HG03139 (cell line): ENCODE results near the gene PSD.
A peak's percentile ranks its signal among the peaks of the same experiment; 100 is the strongest.

Source experiments
- ATAC-seq: cut with Tn5 transposase; IDR thresholded peaks from one replicate; pipeline ENCODE4 v1.9.1; 2021; ENCODE audit not compliant: unreplicated experiment

Gene PSD

DNA sequence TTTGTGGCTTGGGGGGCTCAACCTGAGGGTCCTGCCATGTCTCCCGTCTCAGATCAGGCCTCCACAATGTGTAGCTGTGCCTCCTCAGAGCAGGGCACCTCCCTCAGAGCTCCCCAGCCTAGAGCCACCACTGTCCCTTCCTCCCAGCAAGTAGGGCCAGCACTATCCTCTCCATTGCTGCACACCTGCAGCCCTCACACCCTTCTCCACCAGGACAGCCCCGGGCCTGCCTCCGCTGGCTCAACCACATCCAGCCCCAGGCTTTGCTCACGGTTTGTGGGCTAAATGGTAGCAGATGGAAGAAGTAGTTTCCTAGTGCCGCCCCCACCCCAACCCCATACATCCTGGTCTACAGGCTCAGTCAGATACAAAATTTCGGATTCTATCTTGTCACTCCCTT, 13.0 kb downstream of the PSD start:
- ATAC-seq = no peak

DNA sequence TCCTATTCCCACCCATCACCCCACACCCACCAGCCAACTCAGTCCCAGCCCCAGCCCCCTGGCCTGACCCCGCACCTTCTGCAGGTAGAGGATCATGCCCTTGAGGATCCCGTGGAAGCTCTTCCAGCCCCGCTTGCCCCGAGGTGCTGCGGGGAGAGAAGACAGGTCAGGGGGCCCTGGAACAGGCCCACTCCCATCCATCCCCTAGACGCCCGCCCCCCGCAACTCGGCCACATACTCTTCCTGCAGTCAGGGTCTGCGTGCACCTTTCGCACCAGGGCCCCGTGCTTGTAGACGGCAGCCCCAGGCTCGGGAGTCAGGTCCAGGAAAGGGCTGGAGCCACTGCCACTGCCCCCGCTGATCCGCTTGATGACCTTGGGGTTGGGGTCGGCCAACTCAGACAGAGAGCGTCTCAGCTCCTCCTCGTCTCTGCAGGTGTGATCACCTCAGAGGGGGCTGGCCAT, 13.4 kb downstream of the PSD start:
- ATAC-seq = no peak

DNA sequence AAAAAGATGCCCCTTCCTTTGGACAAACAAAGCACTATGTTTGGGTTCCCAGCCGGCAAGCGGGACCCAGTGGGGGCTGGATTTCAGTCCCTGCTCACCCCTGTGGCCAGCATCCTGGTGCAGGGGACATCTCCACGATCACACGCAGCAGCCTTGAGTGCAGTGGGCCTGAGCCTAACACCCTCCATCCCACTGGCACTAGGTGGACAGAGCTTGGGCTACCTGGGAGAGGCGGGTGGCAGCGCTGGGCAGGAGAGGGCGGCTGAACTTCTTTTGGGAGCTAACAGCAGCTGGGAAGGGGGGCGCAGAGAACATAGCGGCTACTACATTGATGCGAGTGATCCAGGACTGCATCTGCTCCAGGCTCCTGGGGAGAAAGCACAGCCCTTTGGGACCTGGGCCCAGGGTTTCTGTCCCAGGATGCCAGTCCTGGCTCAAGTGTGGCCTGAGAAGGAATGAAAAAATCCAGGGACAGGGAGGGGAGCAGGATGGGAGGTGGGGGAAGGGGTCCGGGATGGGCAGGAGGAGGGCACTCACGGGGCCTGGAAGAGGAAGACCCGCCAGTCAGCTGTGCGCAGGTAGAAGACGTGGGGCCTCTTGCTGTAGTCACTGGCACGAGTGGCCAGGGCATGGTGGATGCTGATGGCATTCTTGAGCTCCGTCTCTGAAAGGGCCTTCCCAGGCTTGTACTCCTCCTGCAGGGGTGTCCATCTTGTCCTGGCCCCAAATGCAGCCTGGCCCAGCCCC, 14.1 kb downstream of the PSD start:
- ATAC-seq = no peak

DNA sequence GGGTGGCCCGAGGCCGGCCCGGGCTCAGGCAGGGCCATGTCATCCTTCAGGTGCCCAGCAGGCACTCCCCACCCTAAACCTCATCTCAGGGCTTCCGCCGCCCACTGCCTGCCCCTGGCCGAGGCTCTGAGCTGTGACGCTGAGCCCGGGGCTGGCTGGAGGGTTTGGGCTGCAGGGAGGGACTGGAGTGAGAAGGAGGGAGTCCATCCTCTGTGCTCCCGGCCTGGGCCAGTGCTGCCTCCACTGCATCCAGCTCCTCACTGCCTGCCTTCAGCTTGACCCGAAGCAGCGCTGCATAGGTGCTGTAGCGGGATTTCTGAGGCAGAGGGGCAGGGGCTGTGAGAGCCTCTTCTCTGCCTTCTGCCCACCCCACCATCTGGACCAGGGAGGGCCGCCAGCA, 15.5 kb downstream of the PSD start:
- no peak for ATAC-seq

DNA sequence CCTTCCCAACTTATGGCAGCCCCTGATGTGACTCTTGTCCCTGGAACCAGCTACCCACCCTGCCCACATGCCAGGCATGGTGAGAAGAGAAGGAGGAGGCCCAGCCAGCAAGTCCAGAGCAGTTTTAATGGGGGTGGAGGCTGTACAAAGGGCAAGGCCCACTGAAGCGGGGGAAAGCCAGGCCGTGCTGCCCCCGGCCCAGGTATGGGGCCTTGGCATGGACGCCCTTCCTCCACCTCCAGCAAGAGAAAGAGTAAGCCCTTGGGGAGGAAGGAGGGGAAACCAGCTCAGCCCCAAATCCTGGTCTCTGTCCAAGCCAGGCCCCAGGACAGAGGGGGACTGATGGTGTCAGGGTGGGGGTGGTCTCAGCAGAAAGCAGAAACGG, 16.1 kb downstream of the PSD start:
- ATAC-seq = no peak

DNA sequence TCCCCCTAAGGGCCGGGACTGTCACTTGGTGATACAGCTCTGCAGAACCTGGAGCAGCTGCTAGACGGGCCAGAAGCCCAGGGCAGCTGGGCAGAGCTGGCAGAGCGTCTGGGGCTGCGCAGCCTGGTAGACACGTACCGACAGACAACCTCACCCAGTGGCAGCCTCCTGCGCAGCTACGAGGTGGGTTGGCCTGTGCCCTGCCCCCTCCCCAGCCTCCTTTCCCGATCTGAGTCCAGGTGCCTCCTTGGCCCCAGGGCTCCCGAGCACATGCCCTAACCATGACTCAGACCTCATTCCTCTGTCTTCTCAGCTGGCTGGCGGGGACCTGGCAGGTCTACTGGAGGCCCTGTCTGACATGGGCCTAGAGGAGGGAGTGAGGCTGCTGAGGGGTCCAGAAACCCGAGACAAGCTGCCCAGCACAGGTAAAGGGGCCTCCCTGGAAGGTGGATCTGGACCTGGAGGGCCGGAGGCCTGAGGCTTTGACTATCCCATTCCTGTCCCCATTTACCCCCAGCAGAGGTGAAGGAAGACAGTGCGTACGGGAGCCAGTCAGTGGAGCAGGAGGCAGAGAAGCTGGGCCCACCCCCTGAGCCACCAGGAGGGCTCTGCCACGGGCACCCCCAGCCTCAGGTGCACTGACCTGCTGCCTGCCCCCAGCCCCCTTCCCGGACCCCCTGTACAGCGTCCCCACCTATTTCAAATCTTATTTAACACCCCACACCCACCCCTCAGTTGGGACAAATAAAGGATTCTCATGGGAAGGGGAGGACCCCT, 16.7 kb downstream of the PSD start:
- ATAC-seq = no peak

DNA sequence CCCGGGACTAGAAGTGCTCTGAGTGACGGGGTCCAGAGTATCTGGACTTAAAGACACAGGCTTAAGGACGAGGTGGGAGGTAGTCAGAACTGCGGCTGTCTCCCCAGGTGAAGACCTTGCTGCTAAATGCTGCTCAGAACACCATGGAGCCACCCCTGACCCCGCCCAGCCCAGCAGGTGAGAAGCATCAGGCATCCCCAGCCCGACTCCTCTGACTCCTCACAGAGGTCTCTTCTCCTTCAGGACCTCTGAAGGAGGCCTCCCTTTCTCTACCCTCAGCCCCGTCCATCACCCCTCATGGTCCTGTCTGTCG, 17.3 kb downstream of the PSD start:
- no peak for ATAC-seq

DNA sequence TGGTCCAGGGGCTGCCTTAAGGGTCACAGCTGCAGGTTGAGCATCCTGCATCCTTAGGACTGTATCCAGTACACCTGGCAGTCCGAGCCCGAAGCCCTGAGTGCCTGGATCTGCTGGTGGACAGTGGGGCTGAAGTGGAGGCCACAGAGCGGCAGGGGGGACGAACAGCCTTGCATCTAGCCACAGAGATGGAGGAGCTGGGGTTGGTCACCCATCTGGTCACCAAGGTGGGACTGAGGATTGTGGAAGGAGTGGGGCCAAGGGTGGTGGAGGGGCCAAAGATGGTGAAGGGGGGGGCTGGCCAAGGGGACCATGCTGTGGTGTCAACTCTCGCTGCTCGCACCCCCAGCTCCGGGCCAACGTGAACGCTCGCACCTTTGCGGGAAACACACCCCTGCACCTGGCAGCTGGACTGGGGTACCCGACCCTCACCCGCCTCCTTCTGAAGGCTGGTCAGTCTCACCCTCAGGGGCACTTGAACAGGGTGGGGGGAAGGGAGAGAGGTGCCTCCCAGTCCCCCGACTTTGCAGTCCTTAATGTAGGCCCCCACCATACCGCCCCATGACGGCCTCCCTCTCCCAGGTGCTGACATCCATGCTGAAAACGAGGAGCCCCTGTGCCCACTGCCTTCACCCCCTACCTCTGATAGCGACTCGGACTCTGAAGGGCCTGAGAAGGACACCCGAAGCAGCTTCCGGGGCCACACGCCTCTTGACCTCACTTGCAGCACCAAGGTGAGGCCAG, 17.8 kb downstream of the PSD start:
- ATAC-seq = no peak

DNA sequence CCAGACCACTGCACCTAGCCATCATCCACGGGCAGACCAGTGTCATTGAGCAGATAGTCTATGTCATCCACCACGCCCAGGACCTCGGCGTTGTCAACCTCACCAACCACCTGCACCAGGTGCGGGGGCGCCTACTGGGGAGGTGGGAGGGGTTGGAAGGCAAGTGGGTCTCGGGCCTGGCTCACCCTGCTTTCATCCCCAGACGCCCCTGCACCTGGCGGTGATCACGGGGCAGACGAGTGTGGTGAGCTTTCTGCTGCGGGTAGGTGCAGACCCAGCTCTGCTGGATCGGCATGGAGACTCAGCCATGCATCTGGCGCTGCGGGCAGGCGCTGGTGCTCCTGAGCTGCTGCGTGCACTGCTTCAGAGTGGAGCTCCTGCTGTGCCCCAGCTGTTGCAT, 18.5 kb downstream of the PSD start:
- ATAC-seq = no peak

DNA sequence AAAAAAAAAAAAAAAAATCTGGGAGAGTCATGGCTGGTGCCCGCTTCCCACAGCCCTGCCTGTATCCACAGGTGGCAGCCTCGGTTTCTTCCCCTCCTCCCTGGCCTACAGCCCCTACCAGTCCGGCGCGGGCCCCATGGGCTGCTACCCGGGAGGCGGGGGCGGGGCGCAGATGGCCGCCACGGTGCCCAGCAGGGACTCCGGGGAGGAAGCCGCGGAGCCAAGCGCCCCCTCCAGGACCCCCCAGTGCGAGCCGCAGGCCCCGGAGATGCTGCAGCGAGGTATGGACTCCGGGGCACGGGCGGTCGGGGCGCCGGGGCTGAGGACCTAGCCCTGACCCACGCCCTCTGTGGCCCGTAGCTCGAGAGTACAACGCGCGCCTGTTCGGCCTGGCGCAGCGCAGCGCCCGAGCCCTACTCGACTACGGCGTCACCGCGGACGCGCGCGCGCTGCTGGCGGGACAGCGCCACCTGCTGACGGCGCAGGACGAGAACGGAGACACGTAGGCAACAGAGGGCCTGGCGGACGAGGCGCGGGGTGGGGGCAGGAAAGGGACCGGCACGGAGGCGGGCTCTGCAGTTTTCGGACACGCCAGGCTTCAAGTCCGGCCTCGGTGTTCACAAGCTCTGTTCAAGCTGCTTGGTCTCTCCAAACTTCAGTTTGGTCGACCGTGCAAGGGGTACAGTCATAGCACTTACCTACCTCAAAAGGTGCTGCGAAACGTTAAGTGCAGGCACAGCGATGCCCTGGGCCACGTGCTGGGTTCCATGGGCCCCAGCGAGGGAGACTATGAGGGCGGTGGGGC, 19.2 kb downstream of the PSD start:
- peak; percentile 37 for ATAC-seq

DNA sequence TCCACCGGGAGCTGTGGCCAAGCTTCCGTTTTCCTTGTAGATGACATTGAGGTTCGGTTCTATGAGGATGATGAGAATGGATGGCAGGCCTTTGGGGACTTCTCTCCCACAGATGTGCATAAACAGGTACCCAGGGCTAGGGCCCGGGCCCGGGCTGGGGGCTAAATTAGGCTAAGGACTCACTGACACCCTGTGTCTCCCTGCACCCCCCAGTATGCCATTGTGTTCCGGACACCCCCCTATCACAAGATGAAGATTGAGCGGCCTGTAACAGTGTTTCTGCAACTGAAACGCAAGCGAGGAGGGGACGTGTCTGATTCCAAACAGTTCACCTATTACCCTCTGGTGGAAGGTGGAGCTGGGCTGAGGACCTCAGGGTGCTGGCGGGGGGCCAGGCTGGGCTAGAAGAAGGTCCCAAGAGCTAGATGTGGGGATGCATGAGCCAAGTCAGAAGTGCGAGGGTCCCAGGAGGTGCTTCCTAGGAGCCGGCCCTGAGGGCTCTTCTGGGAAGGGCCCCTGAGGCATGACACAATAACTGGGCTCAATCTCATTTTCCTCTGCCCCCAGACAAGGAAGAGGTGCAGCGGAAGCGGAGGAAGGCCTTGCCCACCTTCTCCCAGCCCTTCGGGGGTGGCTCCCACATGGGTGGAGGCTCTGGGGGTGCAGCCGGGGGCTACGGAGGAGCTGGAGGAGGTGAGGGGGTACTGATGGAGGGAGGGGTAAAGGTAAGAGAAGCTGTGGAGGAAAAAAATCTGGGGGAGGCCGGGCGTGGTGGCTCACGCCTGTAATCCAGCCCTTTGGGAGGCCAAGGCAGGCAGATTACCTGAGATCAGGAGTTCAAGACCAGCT, 20.2 kb downstream of the PSD start:
- no peak for ATAC-seq

DNA sequence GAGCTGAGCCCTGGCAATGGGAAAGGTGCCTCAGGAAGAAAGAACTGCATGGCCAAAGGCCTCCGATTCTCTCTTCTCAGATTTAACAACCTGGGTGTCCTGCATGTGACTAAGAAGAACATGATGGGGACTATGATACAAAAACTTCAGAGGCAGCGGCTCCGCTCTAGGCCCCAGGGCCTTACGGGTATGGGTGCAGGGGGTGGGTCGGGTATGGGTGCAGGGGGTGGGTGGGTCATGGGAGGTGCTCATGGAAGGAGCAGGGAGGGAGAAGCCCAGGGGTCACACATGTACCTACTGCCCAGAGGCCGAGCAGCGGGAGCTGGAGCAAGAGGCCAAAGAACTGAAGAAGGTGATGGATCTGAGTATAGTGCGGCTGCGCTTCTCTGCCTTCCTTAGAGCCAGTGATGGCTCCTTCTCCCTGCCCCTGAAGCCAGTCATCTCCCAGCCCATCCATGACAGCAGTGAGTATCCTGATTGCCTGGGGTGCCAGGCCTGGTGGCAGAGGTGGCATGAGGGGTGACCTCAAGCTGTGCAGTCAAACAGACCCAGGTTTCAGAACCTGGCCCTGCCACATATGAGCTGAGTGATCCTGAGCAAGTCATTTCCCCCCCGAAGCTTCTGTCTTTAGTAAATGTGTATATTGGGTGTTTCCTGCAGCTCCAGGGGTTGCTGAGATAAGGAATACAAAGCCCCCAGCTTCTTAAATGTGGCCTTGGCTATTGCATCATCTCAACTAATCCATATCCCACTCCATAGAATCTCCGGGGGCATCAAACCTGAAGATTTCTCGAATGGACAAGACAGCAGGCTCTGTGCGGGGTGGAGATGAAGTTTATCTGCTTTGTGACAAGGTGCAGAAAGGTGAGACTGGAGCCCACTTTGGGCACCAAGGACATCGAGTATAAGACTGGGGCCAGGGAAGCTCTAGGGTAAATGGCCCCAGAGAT, 21.1 kb downstream of the PSD start:
- no peak for ATAC-seq

DNA sequence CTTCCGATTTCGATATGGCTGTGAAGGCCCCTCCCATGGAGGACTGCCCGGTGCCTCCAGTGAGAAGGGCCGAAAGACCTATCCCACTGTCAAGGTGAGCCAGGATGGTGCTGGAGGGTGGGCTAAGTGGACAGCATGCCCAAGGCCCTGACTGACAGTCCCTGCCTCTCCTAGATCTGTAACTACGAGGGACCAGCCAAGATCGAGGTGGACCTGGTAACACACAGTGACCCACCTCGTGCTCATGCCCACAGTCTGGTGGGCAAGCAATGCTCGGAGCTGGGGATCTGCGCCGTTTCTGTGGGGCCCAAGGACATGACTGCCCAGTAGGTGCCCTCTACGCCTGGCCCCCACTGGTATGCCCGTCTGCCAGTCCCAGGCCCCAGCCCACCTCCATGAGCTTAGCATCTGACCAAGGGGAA, 21.8 kb downstream of the PSD start:
- no peak for ATAC-seq

DNA sequence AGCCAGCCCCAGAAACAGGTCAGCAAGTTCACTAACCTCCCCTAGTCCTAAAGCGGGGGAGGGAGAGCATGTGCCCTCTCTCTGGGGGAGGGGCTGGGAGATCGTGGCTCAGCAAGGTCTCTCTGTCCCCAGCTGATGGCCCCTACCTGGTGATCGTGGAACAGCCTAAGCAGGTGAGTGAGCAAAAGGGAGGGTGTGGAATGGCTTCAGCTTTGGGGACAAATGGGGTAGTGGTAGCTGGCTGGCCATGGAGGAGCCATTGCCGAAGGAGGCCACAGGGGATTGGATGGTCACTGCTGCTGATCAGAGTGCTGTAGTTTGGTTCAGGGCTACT, 22.3 kb downstream of the PSD start:
- no peak for ATAC-seq

DNA sequence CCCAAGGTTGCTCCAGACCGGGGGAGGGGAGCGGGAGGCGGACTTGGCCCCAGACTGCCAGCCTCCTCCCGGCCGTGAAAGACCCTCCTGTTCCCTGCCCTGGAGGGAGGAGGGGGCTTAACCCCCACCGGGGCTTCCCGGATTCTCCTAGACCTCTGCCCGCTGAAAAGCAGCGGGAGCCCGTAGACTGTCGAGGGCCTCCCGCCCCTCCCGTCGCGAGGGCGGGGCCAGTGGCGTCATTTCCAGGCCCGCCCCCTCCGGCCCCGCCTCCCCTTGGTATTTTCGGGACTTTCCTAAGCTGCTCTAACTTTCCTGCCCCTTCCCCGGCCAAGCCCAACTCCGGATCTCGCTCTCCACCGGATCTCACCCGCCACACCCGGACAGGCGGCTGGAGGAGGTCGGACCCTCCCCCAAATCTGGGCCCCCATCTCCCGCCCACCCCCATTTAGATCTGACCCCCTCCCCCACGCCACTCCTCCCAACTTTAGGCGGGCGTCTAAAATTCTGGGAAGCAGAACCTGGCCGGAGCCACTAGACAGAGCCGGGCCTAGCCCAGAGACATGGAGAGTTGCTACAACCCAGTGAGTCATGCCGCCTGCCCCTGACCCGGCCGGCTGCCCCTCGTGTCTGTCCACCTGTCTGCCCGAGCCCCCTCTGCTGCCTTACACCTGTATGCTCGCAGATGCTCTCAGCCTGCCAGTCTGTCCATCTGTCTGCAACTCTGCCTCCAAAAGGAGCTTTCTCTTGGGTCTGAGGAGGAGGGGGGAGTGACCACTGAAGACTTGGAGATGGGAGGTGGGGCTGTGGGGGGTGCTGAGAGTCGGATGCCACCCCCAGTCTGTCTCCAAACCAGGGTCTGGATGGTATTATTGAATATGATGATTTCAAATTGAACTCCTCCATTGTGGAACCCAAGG, 22.9 kb downstream of the PSD start, which contains the start of gene NFKB2:
Gene NFKB2 (plus strand): TSS at position 306 of the 917 bp plus-strand sequence. CDS start 255 bp downstream, at position 561.
- no peak for ATAC-seq

DNA sequence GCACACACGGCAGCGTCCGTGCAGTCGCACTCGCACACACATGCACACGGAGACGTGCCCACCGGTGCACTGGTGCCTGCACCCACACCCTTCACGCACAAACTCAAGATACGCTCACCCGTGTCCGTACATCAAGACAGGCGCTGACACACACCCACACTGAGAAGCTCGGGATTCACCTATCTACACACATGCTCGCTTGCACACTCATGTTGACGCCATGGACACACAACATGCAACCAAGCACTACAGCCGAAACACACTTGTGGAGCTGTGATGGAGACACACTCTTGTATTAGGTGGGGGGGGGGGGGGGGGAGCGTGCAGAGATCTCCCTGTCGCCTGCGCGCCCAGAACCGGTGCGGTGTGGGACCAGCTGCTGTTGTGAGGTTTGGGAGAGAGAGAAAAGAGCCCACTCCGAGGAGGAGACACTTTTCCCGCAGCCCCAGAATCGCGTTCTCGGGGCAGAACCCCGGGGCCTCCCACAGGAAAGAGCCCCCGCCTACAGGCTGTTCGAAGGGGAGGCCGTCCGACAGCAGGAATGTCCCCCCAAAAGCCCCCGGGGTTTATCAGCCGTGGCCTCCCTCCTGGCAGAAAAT, 23.7 kb downstream of the PSD start:
- ATAC-seq = no peak

DNA sequence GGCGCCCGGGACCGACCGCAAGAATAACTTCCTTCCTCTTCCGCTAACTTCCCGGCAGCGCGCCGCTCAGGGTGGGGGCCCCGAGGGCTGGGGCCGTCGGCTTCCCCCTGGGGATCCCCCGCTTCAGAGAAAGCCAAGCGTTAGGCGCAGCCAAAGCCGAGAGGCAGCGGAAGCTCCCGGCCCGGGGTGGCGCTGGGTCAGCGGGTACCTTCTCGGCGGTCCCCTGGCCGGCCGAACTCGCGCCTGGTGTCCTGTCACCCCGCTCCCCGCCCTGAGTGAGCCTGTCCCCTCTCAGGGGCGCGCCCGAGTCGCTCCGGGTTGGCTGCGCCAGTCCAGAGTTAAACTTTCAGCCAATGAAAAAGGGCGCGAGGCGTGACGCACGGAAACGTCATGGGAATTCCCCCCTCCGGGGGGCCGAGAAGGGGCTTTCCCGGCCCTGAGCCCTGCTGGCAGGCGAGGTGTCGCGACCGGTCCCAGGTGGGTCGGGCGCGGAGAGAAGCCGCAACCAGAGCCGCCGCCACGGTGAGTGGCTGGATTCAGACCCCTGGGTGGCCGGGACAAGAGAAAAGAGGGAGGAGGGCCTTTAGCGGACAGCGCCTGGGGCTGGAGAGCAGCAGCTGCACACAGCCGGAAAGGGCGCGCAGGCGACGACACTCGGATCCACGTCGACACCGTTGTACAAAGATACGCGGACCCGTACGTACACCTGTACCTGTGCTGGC, 24.3 kb downstream of the PSD start:
- ATAC-seq = peak; percentile 71
